ENCODE measurements around the gene EDARADD.
"Not testable (repeated sequence)": the region's sequence is repeated elsewhere in the genome, so short reads cannot be mapped to it uniquely, and the experiment has no call there.

Gene EDARADD

DNA sequence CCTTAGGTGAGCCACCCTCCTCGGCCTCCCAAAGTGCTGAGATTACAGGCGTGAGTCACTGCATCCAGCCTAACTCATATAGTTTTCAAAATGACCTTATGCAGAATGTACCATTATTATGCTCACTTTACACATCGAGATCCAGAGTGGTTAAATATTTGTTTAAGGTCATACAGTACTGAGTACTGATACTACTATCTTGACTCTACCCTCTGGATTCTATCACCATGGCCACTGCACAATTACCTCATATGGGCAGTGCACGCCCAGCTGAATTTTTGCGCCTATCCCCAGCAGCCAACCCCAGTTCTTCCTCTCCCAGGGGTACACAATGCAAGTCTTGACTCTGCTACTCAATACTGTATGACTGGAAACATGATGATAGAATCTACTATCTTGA lies 56.7 kb downstream of the EDARADD start:
- no peak for DNase-seq

DNA sequence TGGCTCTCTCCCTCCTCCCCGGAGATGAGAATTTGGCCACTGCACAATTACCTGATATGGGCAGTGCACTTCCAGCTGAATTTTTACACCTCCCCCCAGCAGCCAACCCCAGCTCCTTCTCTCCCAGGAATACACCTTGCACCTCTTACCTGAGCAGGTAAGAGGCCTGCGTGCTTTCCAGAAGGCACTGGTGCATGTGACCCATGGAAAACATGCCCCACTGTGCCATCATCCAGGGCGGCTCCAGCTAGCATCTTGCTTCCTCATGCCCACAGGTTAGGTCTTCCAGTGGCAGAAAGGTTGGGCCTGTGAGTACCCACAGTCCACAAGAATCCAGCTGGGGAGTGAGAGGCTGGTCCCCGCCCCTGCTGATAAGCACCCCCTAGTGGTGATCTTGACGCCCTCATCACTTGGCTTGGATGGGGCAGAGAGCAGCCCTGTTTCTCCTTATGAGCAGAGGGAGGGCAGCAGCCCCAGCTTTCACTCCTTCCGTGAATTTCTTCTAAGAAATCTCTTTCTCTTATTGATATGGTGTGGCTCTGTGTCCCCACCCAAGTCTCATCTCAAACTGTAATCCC lies 57.8 kb downstream of the EDARADD start:
- DNase-seq, result no peak

DNA sequence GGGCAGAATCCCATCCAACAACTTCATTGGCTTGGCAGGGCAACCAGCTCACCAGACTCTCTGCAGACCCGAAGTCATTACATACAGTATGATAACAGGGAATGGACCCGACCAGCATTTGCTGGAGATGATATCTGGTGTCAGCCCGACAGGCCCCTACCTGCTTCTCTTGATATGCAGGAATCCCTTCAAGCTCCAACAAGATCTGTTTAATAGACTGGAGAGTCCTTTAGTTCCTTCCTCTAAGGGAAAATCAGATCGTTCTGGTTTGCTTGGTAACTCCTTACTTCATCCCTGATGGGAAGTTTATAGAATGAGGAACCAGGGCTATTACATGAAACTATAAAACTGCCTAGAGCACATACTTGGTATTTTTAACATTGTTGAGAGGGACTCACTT lies 61.2 kb downstream of the EDARADD start:
- no peak for DNase-seq

- no peak for DNase-seq
Observed at GRCh38 chr1:236457775-236458174, 63.7 kb downstream of the EDARADD start.

DNA sequence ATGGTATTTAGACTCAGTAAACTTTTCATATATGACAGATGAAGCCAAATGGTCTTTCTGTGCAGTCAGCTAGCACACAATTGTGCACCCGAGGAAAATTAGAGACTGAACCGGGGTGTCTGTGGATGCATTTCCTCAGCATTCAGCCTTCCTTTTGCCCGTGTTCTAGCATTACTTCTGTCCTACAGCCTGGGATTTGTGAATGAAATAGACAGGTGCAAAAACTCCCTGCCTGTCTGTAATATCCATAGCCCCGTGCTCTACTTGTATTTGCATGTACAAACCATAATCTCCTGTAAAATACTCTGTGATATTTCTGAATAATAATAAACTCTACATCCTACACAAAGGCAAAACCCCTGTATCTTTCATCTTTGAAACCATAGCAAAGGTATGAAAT lies 64.9 kb downstream of the EDARADD start:
- no peak for DNase-seq

DNA sequence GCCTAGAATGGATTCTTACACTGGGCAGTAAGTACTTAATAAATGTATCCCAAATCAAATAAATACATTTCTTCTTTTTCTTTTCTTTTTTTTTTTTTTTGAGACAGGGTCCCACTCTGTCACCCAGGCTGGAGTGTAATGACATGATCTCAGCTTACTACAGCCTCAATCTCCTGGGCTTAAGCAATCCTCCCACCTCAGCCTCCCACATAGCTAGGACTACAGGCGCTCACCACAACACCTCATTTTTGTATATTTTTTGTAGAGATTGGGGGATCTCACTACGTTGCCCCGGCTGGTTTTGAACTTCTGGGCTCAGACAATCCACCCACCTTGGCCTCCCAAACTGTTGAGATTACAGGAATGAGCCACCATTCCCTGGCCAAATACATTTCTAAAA lies 66.0 kb downstream of the EDARADD start:
- DNase-seq, result no peak

GRCh38 chr1:236464197-236464596 lies 70.1 kb downstream of the EDARADD start:
- not testable (repeated sequence) for DNase-seq

DNA sequence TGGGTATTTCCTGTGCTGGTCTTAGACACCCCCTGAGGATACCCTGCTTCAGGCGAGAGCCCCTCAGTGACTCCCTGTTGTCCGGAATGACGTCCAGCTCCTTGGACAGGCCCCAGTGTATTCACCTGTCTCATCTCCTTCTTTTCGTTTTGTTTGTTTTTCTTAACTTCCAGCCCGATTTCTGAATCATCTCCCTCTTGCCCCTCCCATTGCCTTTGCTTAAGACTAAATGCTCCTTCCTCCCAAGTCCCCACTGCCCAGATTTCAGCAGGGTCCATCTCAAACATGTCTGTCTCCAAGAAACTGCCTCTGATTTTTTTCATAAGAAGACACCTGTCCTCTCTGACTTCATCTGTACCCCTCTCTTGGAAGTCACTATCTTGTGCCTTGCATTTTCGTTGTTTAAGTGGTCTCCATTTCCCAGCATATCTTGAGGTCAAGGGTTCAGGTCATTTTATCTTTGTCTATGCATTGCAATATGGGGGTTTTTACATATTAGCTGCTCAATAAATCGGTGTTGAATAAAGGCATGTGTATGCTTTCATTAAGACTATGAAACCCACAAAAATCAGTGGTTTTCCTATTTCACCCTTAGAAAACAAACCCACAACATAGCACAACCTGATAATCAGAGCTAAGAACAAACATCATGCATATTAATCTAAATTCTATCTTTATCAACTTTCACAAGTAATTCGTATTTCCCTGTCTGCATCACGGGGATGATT lies 71.3 kb downstream of the EDARADD start:
- no peak for DNase-seq

- DNase-seq, result no peak
Observed at GRCh38 chr1:236465959-236466303, 71.8 kb downstream of the EDARADD start.

- DNase-seq, result no peak
Observed at GRCh38 chr1:236467327-236467641, 73.2 kb downstream of the EDARADD start.

GRCh38 chr1:236468625-236469024 lies 74.5 kb downstream of the EDARADD start:
- no peak for DNase-seq

- no peak for DNase-seq
Observed at GRCh38 chr1:236469466-236469865, 75.4 kb downstream of the EDARADD start.

GRCh38 chr1:236471096-236471495 lies 77.0 kb downstream of the EDARADD start:
- no peak for DNase-seq

- no peak for DNase-seq
Observed at GRCh38 chr1:236471653-236472052, 77.6 kb downstream of the EDARADD start.

- DNase-seq, result no peak
Observed at GRCh38 chr1:236472850-236473788, 79.0 kb downstream of the EDARADD start.

- DNase-seq, result no peak
Observed at GRCh38 chr1:236476019-236476418, 81.9 kb downstream of the EDARADD start.

DNA sequence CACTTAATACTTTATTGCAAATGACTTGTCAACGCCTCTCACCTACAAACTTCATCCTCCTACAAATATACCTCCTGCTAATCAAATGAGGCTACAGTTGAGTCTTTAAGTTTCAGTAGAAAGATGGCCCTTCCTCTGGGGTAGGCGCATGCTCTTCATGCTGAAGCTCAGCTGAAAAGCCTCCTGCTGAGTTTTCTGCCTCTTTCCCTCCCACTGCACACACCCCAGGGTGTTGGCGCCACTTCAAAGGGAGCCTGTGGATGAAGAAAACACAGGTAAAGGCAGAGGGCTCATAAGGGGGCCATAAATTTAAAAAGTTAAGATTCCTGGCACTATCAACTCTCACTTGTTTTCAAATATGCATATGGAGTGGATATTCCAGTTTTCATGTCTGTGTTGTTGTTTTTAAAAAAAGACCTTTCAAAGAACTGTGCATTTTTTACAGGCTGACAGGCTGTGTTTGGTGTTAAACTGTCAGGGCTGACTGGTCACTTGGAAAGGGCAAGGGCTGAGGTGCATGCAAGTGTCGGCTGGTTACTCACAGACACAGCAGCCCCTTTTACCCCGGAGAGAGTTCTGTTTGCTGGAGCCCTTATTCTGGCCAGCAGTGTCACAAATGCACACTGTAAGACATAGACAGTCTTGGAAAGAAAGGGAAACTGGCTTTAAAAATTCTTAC lies 86.8 kb downstream of the EDARADD start:
- no peak for DNase-seq

- no peak for DNase-seq
Observed at GRCh38 chr1:236484310-236484971, 90.4 kb downstream of the EDARADD start.

GRCh38 chr1:236486356-236487002 lies 92.4 kb downstream of the EDARADD start:
- no peak for DNase-seq

DNA sequence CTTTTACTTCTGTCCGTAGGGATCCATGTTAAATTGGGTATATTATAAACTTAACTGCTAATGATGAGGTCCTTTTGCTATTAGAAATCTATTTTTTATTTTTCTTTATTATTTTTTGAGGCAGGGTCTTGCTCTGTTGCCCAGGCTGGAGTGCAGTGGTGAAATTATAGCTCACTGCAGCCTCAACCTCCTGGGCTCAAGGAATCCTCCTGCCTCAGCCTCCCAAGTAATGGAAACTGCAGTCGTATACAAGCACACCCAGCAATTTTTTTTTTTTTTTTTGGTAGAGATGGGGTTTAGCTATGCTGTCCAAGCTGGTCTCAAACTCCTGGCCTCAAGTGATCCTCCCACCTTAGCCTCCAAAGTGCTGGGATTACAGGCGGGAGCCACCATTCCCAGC lies 95.1 kb downstream of the EDARADD start:
- DNase-seq, result not testable (repeated sequence)

DNA sequence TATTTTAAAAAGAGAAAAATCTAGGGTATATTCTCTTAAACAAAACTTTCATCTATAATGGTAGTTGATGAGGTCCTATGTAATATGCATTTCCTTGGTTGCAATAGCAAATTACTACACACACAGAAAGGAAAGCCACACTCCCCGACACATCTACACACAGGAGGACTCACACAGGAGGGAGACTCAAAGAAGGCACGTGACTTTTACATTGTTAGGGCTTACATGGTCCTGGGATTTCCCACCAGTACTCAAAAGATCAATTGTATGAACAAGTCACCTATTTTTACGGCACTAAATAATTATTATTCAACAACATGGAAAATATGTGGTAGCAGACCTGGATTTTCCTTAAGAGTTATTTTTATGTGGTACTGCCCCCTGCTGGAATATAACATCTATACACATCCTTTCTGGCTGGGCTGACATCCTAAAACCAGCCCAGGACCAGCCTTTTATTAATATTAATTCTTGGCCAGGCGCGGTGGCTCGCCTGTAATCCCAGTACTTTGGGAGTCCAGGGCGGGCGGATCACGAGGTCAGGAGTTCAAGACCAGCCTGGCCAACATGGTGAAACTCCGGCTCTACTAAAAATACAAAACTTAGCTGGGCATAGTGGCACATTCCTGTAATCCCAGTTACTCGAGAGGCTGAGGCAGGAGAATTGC lies 95.8 kb downstream of the EDARADD start:
- no peak for DNase-seq
